RPMI8226 (cell line): ENCODE results near the gene GALK2.
A peak's percentile ranks its signal among the peaks of the same experiment; 100 is the strongest.

Experiments
- DNase-seq: peaks from one replicate; pipeline ENCODE4 v3.0.0-alpha.2; 2015

Gene GALK2

GRCh38 chr15:49366496-49366895 lies 196.4 kb downstream of the GALK2 start:
- no peak for DNase-seq

GRCh38 chr15:49370782-49371181 lies 200.7 kb downstream of the GALK2 start:
- DNase-seq, result peak; percentile 55

- no peak for DNase-seq
Observed at GRCh38 chr15:49372366-49372765, 202.3 kb downstream of the GALK2 start.

GRCh38 chr15:49379996-49380395 lies 209.9 kb downstream of the GALK2 start:
- peak; percentile 29 for DNase-seq

GRCh38 chr15:49380912-49381311 lies 210.9 kb downstream of the GALK2 start:
- no peak for DNase-seq
